Right lobe of liver (tissue), 4 donors: Measurements from ENCODE around the gene ISG15.

ENCODE experiments used
- POLR2A ChIP-seq: fragments of 450-650 bp; IDR thresholded peaks from one replicate; pipeline ENCODE4 v1.6.1; 2017; ENCODE audit warnings: antibody characterized with exemption, mild to moderate bottlenecking
- TF ChIP-seq, protein P1 (sequence below), 4 donors: fragments of 200-600 bp in 3 of 4; fragments of 450-650 bp in 1 of 4; IDR thresholded peaks; one replicate each; pipeline versions ENCODE4 v1.5.1 to v1.8.0; 2016 to 2022; ENCODE audit warnings: antibody characterized with exemption in 4 of 4, mild to moderate bottlenecking in 2 of 4
- donor health status: DM: no; HTN: no; CAD: no.
- donor health status: DM: no; HTN: no; CAD: no.
- donor health status: DM: no; HTN: yes; CAD: no.

DNA sequence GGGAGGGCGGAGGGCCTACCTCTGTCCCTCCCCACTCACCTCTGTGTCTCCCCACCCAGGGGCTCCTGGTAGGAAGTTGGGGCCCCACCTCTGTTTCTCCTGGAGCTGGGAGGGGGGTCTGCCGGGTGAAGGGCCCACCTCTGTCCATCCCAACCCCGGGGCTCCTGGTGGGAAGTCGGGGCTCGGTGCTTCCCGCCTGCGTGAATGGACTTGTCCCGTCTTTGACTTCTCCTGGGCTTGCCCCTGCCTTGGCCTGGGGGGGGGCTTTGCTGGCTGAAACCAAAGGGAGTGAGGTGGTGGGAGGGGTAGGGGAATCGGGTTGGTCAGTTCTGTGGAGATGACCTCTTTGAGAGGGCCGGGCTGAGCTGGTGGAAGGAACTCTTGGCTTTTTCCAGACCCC lies 12.4 kb downstream of the ISG15 start:
- TF ChIP-seq, protein P1, sequence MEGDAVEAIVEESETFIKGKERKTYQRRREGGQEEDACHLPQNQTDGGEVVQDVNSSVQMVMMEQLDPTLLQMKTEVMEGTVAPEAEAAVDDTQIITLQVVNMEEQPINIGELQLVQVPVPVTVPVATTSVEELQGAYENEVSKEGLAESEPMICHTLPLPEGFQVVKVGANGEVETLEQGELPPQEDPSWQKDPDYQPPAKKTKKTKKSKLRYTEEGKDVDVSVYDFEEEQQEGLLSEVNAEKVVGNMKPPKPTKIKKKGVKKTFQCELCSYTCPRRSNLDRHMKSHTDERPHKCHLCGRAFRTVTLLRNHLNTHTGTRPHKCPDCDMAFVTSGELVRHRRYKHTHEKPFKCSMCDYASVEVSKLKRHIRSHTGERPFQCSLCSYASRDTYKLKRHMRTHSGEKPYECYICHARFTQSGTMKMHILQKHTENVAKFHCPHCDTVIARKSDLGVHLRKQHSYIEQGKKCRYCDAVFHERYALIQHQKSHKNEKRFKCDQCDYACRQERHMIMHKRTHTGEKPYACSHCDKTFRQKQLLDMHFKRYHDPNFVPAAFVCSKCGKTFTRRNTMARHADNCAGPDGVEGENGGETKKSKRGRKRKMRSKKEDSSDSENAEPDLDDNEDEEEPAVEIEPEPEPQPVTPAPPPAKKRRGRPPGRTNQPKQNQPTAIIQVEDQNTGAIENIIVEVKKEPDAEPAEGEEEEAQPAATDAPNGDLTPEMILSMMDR (IDR thresholded peaks at IDR 0.05), result no peak
- TF ChIP-seq POLR2A, result no peak
